ENCODE data around the gene SLC22A3.

The SLC22A3 gene

DNA sequence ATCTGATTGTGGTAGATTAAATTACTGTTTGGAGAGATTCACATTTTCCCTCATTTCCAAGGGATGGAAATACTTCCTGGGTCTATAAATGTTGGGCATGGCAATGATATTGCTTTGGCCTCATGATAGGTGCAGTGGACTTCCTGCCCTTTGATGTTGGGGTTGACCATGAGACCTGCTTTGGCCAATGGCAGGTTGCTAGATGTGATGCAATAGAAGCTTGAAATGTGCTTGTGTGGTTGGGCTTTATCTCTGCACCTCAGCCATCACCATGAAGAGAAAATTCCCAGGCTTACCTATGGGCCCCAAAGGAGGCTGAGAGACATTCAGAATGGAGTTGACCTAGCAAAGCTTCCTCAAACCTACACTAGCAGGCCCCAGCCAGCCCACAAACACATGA is 69.4 kb downstream of the SLC22A3 start:
- DNase-seq (ENCODE audit: low read depth), result no peak

- no peak for DNase-seq (ENCODE audit: low read depth)
Observed at GRCh38 chr6:160418370-160418769, 70.2 kb downstream of the SLC22A3 start.

DNA sequence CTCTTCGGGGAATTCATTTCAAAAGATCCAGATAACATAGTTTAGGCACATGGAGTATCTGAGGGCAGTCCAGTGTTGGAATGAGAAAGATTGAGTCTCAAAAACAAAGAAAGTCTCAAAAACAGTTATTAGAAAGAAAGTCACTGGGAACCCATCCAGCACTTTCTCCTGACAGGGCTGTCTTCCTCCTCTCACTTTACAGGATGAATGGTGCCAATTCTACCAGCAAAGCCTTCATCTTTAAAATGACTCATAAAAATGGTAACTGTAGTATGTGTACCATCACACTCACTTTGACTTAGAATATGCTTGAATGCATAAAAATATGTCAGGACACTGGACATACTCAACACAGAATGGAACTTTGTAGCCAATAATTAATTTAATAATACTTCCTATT is 71.3 kb downstream of the SLC22A3 start:
- no peak for DNase-seq (ENCODE audit: low read depth)

- DNase-seq (ENCODE audit: low read depth), result no peak
Observed at GRCh38 chr6:160420253-160420968, 72.2 kb downstream of the SLC22A3 start.

DNA sequence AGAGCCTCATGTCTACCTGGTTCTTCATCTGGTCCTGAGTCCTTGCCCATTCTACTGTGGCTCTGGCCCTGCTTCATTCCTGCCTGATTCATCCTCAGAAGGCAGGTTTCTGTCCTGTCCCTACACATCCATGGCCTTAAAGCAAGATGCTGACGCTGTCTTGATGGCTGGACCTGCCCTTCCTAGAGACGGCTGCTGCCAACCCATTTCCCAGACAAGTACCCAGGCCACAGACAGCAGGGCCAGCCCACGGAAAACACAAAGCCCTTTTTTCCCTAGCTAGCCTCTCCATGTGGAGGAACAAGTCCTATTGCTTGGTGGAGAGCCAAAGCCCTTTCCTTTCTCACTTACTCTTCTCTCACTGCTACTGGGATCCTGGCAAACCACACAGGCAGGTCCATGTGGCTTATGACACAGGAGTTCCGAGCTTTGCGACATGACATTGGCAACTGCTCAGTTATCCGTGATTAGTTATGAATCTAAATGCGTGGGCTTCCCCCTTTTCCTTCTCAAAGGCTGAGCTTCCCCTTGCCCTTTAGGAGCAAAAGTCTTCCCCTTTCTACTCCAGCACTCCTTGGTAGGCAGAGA is 72.9 kb downstream of the SLC22A3 start:
- DNase-seq (ENCODE audit: low read depth), result no peak

DNA sequence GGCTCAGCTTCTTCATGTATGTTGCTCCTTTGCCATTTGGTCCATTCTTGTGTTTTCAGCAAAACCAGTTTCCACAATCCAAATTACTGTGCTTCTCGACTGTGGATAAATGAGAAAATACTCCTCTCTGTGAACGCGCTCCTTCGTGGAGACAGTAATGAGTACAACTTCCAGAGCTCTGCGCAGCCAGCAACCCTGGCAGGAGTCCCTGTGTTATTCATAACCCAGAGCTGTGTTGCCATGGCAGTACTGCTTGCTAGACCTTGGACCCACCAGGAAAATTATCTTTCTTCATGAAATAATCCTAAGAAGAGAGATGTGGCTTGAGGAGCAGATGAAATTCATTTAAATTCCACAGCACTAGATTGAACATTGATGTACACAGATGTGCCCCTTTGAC is 73.7 kb downstream of the SLC22A3 start:
- DNase-seq (ENCODE audit: low read depth), result no peak

- DNase-seq (ENCODE audit: low read depth), result no peak
Observed at GRCh38 chr6:160424256-160424655, 76.1 kb downstream of the SLC22A3 start.

DNA sequence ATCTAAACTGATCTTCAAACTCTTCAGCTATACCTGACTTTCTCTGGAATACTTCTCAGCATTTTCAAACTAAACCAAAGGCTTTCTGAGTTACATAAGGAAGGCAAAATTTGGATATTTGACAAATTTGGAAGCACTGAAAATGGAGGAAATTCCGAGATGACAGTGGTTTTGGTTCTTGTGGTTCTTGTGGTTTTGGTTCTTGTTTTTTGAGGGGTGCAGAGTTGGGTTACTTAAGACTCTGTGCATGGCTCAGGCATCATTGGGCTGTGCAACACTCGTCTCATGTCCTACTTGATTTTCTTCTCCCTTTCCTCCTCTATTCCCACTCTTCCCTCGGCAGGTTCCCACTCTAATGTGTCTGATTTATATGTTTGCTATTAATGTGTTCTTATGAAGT is 78.0 kb downstream of the SLC22A3 start:
- DNase-seq (ENCODE audit: low read depth), result no peak

DNA sequence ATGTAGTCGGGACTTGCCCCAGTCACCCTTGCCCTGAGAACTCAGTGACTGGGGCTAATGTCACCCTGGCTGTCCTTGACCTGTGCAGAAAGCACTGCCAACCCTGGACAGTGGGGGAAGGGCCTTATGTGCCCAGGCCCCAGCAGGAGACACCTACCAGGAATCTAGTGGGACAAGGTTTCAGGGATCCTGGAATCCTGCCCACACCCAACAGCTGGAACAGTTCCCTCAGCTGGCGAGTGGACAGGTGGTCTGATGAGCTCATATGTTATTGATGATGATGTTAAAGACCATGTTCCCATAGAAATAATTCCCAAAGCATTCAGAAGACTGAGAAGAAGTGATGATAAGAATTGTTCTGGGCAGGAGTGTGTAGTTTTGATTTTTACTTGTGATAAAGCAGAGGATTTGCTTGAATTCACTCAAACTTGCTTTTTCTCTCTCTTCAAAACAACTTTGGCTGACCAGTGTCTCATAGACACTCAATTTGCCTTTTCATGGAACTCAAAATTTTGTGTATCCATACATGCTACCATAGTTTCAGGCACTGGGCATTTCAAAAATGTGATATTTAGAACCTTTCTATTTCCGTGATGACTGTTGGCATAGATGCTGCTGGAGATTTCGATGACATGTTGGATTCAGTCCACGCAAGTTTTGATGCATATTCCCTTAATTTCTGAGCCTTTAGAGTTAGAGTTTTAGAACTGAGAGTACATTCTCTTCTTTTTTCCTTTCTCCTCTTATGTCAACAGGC is 79.3 kb downstream of the SLC22A3 start:
- no peak for DNase-seq (ENCODE audit: low read depth)

- no peak for DNase-seq (ENCODE audit: low read depth)
Observed at GRCh38 chr6:160428069-160428430, 79.9 kb downstream of the SLC22A3 start.

DNA sequence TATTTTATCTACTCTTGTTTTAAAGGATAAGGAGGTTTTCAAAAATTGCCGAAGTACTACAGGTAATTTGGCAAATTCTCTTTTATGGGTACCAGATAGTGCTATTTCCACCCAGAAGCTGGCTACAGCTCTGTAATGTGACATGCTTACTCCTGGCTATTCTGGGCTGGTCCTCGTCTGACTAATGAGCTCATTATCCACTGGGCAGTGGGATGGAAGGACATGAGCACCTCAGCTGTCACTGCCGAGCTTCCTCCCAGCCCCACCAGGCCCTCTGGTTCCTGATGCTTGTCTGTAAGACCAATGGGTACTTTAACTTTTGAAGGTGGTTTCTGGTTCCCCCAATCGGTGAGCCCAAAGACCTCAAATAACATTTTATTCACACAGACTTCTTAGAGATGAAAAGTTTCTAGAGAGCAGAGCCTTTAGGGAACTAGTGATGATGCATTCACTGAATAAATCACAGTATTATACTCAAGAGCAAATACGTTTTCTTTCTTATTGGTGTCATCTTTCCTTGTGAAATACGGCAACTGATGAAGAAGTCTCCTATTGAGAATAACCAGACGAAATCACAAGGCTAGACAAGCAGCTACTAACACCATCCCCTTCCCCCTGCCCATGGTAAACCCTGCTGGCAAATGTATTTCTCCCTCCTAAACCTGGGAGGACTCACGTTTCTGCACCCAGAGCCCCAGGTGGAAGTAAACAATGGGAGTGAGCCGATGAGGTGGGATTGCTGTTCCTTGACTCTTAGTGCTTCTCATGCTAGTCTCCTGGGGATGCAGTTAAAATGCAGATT is 80.8 kb downstream of the SLC22A3 start:
- DNase-seq (ENCODE audit: low read depth), result no peak

GRCh38 chr6:160429620-160429895 is 81.4 kb downstream of the SLC22A3 start:
- DNase-seq (ENCODE audit: low read depth), result no peak

DNA sequence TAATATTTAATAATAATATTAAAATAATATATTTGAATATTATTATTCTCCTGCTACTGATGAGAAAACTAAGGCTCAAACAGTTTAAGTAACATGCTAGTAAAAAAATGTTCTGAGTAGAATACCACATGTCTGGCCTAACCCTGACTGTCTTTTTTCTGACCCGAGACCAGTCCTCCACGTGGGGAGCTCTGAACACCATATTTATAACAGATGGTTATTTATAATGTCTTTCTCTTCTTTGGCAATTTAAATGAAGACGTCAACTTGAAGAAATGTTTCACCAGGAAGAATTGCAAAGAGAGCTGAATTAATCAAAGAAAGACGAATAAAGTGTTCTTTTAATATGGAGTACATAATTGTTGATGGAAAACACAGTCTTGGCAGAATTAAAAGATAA is 82.0 kb downstream of the SLC22A3 start:
- DNase-seq (ENCODE audit: low read depth), result no peak

DNA sequence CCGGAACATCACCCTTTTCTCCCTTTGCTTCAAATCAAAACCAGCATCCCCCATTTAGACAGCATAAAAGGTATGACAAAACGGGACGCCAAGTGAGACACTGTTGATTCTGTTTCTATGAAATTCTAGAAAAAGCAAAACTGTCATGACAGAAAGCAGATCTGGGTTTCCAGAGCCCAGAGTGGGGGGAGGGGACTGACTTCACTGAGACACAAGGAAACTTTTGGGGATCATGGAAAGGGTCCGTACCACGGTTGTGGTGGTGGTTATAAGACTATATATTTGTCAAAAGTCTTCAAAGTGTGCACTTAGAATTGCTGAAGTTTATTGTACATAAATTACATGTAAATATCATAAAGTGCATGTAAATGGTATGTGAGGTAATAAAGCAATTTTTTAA is 82.6 kb downstream of the SLC22A3 start:
- DNase-seq (ENCODE audit: low read depth), result no peak

DNA sequence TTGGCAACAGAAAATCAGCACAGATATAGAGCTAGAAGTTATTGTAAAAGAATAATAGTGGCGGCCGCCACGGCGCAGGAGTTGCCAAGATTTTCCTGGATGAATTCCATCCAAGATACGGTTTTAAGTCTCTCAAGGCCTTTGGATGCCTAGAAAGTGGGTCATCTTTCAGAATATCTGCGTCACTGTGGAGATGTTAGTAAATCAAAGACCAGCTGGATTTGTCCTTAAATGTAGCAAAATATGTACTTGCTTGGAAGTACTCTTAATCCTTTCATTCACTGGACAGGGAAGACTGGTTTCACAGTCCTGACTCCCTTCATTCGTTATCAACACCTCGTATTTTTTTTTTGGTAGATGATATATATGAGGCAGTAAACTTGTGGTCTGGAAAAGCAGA is 83.0 kb downstream of the SLC22A3 start:
- DNase-seq (ENCODE audit: low read depth), result no peak

GRCh38 chr6:160431791-160432404 is 83.7 kb downstream of the SLC22A3 start:
- no peak for DNase-seq (ENCODE audit: low read depth)

DNA sequence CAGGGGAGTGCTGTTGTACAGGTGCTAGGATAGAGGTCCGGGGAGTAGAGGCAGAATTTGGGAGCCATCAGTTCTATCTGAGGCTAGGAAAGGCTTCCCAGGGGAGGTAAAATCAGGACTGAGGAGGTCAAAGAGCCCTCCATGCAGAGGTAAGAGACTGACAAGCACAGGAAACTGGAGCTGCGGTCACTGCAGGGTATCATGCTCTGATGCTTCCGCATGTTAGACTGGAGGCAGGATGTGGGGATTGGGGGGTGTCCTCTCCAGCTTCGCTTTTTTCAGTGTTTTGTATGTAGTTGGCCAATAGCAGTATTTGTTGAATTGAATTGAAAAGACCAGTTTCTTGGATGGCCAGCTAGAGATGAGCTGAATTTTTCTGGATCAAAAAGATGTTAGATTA is 87.8 kb downstream of the SLC22A3 start:
- DNase-seq (ENCODE audit: low read depth), result no peak

DNA sequence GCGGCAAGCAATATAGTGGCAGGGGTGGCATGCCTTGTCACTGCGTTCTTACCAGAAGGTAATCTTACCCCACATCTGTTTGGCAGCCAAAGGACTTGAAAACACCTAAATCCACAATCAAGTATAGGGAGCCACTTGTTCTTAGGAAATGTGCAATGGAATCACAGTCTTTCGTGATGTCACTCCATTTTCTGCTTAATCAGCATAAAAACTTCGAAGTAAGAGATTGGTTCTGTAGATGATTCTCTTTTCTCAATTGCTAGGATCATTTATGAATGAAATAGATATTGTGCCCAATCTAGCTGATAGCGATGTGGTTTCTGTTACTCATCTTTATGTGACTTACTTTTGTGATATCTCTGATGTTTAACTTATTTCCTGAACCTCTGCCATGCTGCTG is 89.0 kb downstream of the SLC22A3 start:
- DNase-seq (ENCODE audit: low read depth), result no peak

DNA sequence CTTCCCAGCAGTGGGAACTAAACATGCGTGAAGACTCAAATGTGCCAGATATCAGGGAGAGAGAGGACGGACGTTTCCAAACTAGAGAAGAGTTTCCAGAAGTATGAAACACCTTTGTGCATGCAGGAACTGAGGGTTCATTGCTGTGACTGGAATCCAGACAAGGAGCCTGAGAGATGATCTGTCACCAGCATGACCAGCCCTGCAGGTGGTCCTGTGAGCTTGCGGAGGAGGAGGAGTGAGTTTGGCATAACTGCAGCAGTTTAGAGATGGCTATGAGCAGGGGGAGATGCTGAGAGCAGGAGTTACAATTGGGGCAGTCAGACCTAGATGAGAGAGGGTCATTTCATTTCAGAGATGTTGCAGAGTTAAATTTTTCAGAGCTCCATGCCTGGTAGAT is 89.6 kb downstream of the SLC22A3 start:
- DNase-seq (ENCODE audit: low read depth), result no peak

DNA sequence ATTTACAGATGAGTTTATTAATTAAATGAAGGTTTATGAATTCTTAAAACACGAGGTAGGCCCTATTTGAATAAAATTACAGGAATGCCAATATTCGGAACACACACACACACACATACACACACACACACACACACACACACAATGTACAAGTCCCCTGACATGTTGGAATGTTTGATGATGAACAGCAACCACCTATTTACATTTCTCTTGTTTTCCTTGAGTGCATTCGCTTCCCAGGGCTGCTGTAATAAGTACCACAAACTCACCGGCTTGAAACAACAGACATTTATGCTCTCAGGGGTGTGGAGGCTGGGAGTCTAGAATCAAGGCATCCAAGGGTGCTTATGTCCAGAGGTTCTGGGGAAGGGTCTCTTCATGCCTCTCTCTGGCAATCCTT is 90.3 kb downstream of the SLC22A3 start:
- DNase-seq (ENCODE audit: low read depth), result no peak

DNA sequence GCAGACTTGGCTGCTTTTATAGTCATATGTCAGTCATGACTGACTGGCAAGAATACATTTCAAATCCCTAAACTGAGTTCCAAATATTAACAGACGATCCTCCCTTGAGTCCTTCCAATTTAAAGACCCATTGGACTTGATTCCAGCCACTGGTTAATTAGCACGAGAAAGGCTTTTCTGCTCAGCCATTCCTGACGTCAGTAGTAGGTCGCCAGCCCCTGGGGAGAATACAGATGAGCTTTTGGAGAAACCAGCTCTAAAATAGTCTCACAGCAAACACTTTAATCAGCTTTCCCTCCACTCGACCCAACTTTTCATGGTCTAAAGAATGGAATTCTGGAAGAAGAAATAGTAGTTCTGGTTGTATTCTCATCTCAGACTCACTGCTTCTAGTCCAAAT is 91.6 kb downstream of the SLC22A3 start:
- no peak for DNase-seq (ENCODE audit: low read depth)

GRCh38 chr6:160442151-160442550 is 94.0 kb downstream of the SLC22A3 start:
- no peak for DNase-seq (ENCODE audit: low read depth)

DNA sequence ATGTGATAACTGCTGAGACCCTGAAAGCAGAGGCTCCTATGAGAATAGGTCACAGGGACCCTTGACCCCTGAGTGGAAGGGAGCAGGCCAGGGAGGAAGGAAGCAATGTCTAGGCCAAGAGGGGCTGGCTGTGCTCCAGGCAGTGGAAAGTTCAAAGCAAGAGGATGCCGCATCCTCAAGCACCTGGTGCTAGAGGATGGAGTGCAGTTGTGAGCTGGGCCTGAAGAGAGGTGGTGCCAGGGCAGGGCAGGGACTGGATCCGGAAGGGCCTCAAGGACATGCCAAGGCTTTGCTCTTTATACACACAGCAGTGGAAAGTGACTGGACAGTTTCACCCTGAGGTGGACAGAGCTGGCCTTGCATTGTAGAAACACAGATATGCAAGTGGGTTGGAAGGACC is 97.0 kb downstream of the SLC22A3 start:
- DNase-seq (ENCODE audit: low read depth), result no peak

All from non-pigmented ciliary epithelial cell (primary cell).